ENCODE measurements around the gene ZNF750.

The ZNF750 gene

GRCh38 chr17:82800885-82801284 is 38.9 kb downstream of the ZNF750 start:
- Histone ChIP-seq H3K9me3 (ENCODE audit: insufficient read depth, low read length) (no peaks in the 10 kb centered on the region), H2AFZ (ENCODE audit: low read depth, low read length, severe bottlenecking) (no peak overlapping the region), H3K4me2 (ENCODE audit: low read depth, low read length, poor library complexity, severe bottlenecking) (no peak overlapping the region), H3K9ac (ENCODE audit: low read length) (no peak overlapping the region), H3K27ac (ENCODE audit: low read depth, low read length) (no peak overlapping the region), H3F3A (ENCODE audit: insufficient read depth) (no peaks in the 10 kb centered on the region), H3K27me3 (ENCODE audit: low read length) (no peaks in the 10 kb centered on the region), H4K20me1 (ENCODE audit: low read depth, low read length) (no peaks in the 10 kb centered on the region), H3K9me2 (replicated peaks; ENCODE audit: insufficient read depth, low read length) (no peaks in the 10 kb centered on the region), H3K36me3 (ENCODE audit: low read length) (no peaks in the 10 kb centered on the region), H3K4me3 (ENCODE audit: insufficient read depth, low read length, poor library complexity, severe bottlenecking) (no peak overlapping the region), H3K79me2 (ENCODE audit: insufficient read depth, low read length) (peaks cover under 1% of the 10 kb centered on the region; the same call in 1 of the 2 replicates)
- no peak for TF ChIP-seq EZH2phosphoT487 (conservative IDR thresholded peaks at IDR 0.05; ENCODE audit: low read length)
- no peak for TF ChIP-seq CTCF (IDR thresholded peaks at IDR 0.05; ENCODE audit: insufficient read depth, low read length, poor library complexity, severe bottlenecking)

GRCh38 chr17:82799591-82799990 is 40.2 kb downstream of the ZNF750 start:
- no peaks in the 10 kb centered on the region for H3K27me3 ChIP-seq (ENCODE audit: low read length)
- no peaks in the 10 kb centered on the region for H4K20me1 ChIP-seq (ENCODE audit: low read depth, low read length)
- TF ChIP-seq CTCF (IDR thresholded peaks at IDR 0.05; ENCODE audit: insufficient read depth, low read length, poor library complexity, severe bottlenecking) = no peak
- no peak for TF ChIP-seq EZH2phosphoT487 (conservative IDR thresholded peaks at IDR 0.05; ENCODE audit: low read length)
- H3K9me2 ChIP-seq (replicated peaks; ENCODE audit: insufficient read depth, low read length) = no peaks in the 10 kb centered on the region
- H3K4me2 ChIP-seq (ENCODE audit: low read depth, low read length, poor library complexity, severe bottlenecking) = no peak overlapping the region
- peaks cover 8% of the 10 kb centered on the region; the same call in 1 of the 2 replicates for H3K79me2 ChIP-seq (ENCODE audit: insufficient read depth, low read length)
- no peak overlapping the region for H2AFZ ChIP-seq (ENCODE audit: low read depth, low read length, severe bottlenecking)
- no peaks in the 10 kb centered on the region for H3F3A ChIP-seq (ENCODE audit: insufficient read depth)
- no peaks in the 10 kb centered on the region for H3K36me3 ChIP-seq (ENCODE audit: low read length)
- no peak overlapping the region for H3K27ac ChIP-seq (ENCODE audit: low read depth, low read length)
- H3K4me3 ChIP-seq (ENCODE audit: insufficient read depth, low read length, poor library complexity, severe bottlenecking) = no peak overlapping the region
- no peaks in the 10 kb centered on the region for H3K9me3 ChIP-seq (ENCODE audit: insufficient read depth, low read length)
- H3K9ac ChIP-seq (ENCODE audit: low read length) = no peak overlapping the region

GRCh38 chr17:82798752-82799151 is 41.1 kb downstream of the ZNF750 start:
- Histone ChIP-seq H3K9ac (ENCODE audit: low read length) (no peak overlapping the region), H3K27ac (ENCODE audit: low read depth, low read length) (no peak overlapping the region), H2AFZ (ENCODE audit: low read depth, low read length, severe bottlenecking) (no peak overlapping the region), H3K36me3 (ENCODE audit: low read length) (no peaks in the 10 kb centered on the region), H3K4me3 (ENCODE audit: insufficient read depth, low read length, poor library complexity, severe bottlenecking) (no peak overlapping the region), H3K9me2 (replicated peaks; ENCODE audit: insufficient read depth, low read length) (no peaks in the 10 kb centered on the region), H3K79me2 (ENCODE audit: insufficient read depth, low read length) (peaks cover 11% of the 10 kb centered on the region; the same call in 1 of the 2 replicates), H3K4me2 (ENCODE audit: low read depth, low read length, poor library complexity, severe bottlenecking) (no peak overlapping the region), H3K9me3 (ENCODE audit: insufficient read depth, low read length) (no peaks in the 10 kb centered on the region), H4K20me1 (ENCODE audit: low read depth, low read length) (no peaks in the 10 kb centered on the region), H3K27me3 (ENCODE audit: low read length) (no peaks in the 10 kb centered on the region), H3F3A (ENCODE audit: insufficient read depth) (no peaks in the 10 kb centered on the region)
- TF ChIP-seq EZH2phosphoT487 (conservative IDR thresholded peaks at IDR 0.05; ENCODE audit: low read length) = no peak

GRCh38 chr17:82797061-82797460 is 42.8 kb downstream of the ZNF750 start:
- H3K27ac ChIP-seq (ENCODE audit: low read depth, low read length) = no peak overlapping the region
- no peaks in the 10 kb centered on the region for H3K36me3 ChIP-seq (ENCODE audit: low read length)
- H3F3A ChIP-seq (ENCODE audit: insufficient read depth) = no peaks in the 10 kb centered on the region
- H3K9ac ChIP-seq (ENCODE audit: low read length) = no peak overlapping the region
- no peaks in the 10 kb centered on the region for H3K27me3 ChIP-seq (ENCODE audit: low read length)
- TF ChIP-seq CTCF (IDR thresholded peaks at IDR 0.05; ENCODE audit: insufficient read depth, low read length, poor library complexity, severe bottlenecking) = no peak
- TF ChIP-seq EZH2phosphoT487 (conservative IDR thresholded peaks at IDR 0.05; ENCODE audit: low read length) = no peak
- H3K9me2 ChIP-seq (replicated peaks; ENCODE audit: insufficient read depth, low read length) = no peaks in the 10 kb centered on the region
- H4K20me1 ChIP-seq (ENCODE audit: low read depth, low read length) = no peaks in the 10 kb centered on the region
- H2AFZ ChIP-seq (ENCODE audit: low read depth, low read length, severe bottlenecking) = no peak overlapping the region
- H3K79me2 ChIP-seq (ENCODE audit: insufficient read depth, low read length) = peaks cover 11% of the 10 kb centered on the region; the same call in 1 of the 2 replicates
- H3K9me3 ChIP-seq (ENCODE audit: insufficient read depth, low read length) = no peaks in the 10 kb centered on the region
- no peak overlapping the region for H3K4me3 ChIP-seq (ENCODE audit: insufficient read depth, low read length, poor library complexity, severe bottlenecking)
- no peak overlapping the region for H3K4me2 ChIP-seq (ENCODE audit: low read depth, low read length, poor library complexity, severe bottlenecking)

All from SU-DHL-6 (cell line).